Muscle of back (tissue), 11 donors: ENCODE data around the gene TIMP3. TPM values are rescaled to one million over a fixed set of nuclear protein-coding genes. Genes with fewer than 3 reads are reported as not detected.

Source experiments
- DNase-seq, 3 donors: peaks; one replicate each; pipeline versions ENCODE4 v3.0.0 to v3.0.0-alpha.2; 2013
- polyA plus RNA-seq, 10 donors: library from polyadenylated mRNA; unstranded; fragments of 120-200 nt; gene quantifications; one replicate each; pipeline ENCODE4 v1.2.1, GENCODE V29; 2013; ENCODE audit not compliant: insufficient read length in 10 of 10

The TIMP3 gene
- polyA plus RNA-seq, 10 donors, result 107 to 166 (median 133) TPM

DNA sequence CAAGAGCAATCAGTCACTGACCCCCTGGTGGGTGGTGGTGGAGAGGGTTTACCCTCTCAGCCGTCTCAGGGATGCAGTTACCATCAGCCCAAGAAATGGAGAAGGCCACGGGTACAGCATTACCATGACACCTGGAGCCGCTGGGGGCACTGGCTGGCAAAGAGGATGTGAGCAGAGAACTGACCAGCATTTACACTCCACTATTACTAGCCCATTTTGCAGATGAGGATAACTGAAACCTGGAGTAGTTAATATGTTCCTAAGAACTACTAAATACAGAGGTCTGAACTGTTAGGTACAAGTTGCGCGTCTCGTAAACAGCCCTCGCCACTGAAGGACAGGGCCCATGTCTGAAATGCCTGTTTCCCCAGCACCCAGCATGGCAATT is 79.0 kb downstream of the TIMP3 start:
- DNase-seq, result no peak

DNA sequence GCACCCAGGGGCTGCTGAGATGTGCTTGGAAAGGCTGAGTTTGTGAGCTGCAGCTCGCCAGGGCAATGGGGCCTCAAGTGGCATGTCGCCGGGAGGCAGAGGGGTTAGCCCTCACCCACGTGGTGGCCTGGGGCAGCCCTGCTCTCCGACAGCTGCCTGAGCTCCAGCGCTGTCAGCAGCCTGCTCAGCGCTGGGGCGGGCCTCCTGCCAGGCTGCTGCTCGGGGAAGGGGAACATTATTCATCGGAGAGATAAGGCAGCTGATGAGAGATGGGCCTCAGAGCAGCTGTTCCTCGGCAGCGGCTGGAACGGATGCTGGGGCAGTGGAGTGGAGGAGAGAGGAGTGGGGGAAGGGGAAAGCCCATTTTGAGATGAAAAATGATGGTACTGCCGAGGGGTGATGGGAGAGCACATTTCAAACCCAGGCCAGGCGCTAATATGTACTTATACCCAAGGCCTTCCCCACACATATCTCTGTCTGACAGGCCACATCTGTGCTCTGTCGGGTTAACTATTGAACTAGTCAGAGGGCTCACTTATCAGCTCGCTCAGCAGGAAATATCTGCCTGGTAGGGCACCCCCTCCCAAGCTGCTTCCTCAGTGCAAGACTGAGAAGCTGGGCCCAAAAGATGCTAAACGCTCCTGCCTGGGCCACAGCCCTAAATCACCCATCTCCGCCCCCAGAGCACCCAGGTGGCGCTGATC is 79.5 kb downstream of the TIMP3 start:
- peak; percentile 82 to 91 (median 84) for DNase-seq

- no peak for DNase-seq
Measured at GRCh38 chr22:32882360-32882755, 80.9 kb downstream of the TIMP3 start.

DNA sequence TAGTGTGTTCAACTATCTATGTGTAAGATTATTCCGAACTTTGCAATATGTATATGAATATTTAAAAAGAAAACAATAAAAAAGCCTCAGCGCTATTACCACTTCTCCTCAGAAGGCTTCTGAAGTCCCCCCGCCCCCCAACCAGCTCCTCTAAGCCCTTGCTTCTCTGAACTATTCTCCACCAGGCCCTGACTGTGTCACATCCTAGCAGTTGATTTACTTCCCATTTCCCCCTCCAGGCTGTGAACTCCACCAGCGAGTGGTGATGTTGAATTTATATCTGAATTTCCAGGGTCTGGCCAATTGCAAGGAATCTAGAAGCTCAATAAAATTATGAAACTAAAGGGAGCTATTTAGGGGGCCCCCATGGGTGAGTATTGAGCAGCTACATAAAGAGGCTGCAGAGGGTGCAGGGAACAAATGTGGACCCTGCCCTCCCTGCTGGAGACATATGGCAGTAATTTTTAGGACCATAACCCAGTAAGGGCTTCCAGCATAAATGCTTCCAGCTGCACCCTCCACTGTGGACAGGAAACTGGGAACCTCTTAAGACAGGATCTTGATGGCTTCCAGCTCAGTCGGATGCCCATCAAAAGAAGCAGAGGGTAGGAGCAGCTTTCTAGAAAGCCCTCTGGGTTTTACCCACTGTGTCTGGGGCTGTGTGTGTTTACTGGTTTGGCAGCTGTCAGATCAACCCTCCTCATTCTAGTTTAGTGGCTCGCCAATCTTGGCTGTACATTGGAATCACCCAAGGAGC is 81.4 kb downstream of the TIMP3 start:
- peak in 1 of 3 donors; percentile 33 for DNase-seq

GRCh38 chr22:32887324-32887980 is 85.9 kb downstream of the TIMP3 start:
- no peak for DNase-seq

DNA sequence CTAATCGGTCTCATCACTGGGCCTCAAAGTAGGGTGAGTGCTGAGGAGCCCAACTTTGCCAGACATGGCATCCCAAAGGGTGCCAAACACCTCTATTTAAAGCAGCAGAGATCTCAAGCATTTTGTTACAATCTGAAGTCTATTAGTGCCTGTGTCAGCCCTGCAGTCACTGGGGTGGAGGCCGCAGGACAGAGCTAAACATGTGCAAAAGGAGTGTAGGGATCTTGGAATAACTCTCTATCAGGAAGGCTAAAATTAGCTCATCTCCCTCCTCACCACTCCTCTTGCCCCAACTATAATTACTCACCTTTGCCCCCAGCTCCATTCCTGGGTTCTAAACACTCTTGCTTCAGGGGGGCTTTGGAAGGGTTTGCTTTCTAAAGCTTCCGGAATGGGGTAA is 87.5 kb downstream of the TIMP3 start:
- DNase-seq, result no peak

DNA sequence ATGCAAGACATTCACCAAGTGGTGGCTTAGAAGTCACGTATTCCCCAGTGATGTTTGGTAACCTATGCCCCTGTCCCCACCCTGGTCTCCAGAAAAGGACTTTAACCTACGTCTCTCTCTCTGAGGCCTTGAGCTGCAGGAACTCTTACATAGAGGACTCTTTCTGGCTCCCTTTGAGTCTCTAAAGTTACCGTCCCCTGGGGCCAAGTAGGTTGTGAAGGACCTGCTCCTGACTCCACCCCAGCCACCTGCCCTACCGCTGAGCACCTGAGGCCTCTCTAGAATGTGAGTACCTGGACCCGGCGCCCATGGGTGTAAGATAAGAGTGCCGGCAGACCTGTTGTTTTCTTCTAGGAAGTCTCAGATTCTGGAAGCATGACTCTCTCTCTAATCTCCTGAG is 95.4 kb downstream of the TIMP3 start:
- no peak for DNase-seq

DNA sequence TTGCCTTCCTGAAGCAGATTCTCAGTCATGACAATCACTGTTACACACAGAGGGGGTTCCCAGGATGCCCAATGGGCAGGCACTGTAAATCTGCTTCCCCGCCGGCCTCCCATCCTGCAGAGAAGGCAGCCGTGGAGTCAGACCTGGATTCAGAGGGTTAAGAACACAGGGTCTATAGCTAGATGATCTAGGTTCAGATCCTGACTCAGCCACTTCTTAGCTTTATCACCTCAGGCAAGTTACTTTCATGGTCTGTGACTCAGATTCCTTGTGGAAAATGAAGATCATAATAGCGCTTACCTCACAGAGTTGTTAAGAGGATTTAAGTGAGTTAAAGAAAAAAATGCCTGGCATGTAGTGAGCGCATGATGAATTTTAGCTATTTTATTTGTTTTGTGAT is 95.9 kb downstream of the TIMP3 start:
- no peak for DNase-seq

GRCh38 chr22:32900886-32901635 is 99.6 kb downstream of the TIMP3 start:
- no peak for DNase-seq

DNA sequence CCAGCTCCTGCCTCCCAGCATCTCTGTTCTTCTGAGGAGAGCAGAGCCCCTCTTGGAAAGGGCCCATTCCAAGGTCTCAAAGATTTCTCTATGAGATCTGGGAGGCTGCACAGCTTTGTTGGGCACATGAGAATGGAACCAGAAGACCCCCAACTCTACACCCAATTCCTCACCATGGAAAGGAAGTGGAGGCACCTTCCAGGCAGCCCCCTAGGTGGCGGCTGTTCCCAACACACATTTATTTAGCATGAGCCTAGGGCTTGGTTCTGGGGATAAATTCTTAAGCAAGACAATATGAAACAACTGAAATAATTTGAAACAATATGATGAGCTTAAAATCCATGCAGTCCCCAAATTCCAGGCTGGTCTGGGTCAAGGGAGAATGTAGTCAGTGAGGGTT is 100.4 kb downstream of the TIMP3 start:
- no peak for DNase-seq

- no peak for DNase-seq
Measured at GRCh38 chr22:32903507-32903906, 102.0 kb downstream of the TIMP3 start.

DNA sequence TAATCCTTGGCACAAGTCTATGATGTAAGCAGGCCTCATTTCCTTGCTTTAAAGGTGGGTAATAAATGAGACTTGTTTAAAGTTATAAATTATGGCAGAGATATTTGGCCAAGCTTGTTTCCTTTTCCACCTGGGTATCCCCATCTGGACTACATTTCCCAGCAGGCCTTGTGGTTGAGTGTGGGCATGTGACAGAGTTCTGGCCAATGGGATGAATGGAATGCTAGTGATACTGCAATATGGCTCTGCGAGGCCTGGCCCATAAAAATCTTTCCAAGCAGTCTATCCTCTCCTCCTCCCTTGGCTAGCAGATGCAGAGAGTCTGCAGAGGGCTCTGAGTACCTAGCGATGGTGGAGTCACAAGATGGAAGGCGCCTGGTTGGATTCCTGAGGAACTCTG is 102.5 kb downstream of the TIMP3 start:
- DNase-seq, result peak in 1 of 3 donors; percentile 65

GRCh38 chr22:32905400-32905799 is 103.9 kb downstream of the TIMP3 start:
- no peak for DNase-seq

DNA sequence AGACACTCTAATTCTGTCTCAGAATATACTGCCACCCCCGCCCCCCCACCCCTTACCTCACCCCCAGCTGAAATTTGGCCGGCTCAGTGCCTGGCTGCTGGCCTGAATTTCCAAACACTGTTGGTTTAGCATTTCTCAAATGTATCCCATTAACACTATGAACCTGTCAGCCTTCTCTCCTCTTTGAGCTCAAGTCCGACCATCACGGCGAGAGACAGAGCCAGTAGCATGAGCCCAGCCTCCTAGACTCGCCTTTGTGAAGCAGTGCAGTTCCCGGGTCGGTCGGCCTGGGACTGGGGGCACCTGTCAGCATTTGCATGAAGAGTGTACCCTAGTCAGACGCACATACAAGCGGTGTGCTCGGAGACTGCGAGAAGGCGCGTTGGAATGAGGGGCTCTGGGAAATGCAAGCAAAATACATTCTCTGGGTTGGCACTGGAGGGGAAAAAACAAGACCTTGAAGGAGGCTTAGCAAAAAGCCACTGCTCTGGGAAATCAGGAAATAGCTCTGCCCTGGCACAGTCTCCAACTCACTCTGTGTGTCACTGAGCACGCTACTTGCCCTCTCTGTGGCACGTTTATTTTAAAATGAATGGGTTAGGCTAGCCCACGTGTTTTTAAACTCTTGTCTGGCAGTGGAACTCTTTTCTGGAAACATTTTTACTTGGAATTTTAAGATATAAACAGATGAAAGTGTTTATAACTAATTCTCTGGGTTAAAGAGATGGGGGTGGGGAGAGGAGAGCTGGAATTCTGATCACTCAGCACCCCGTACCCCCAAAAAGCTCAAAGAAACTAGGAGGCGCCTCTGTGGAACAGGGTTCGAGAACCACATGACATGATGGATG is 108.3 kb downstream of the TIMP3 start:
- no peak for DNase-seq

- no peak for DNase-seq
Measured at GRCh38 chr22:32910429-32910772, 108.9 kb downstream of the TIMP3 start.

GRCh38 chr22:32911503-32911902 is 110.0 kb downstream of the TIMP3 start:
- peak in 1 of 3 donors; percentile 52 for DNase-seq
